Esophagus squamous epithelium (tissue), 5 donors: ENCODE data around the gene LRRTM3. TPM values are rescaled to one million over a fixed set of nuclear protein-coding genes. Genes with fewer than 3 reads are reported as not detected.
A peak's percentile ranks its signal among the peaks of the same experiment; 100 is the strongest.

Source experiments
- DNase-seq: peaks from one replicate; lab custom pipeline; 2025; lab: John Stamatoyannopoulos, UW
- H3K27ac ChIP-seq, 4 donors: fragments of 200-600 bp; sonication (generic); one replicate each; pipeline ENCODE4 v1.5.1; 2016 to 2019; ENCODE audit warnings: mild to moderate bottlenecking in 1 of 4
- H3K27me3 ChIP-seq, 4 donors: fragments of 200-600 bp; sonication (generic); 1 replicate in 3 of 4; 2 replicates in 1 of 4; pipeline versions ENCODE4 v1.5.1 to v1.6.0; 2017 to 2021; ENCODE audit warnings: antibody characterized with exemption in 1 of 4
- H3K36me3 ChIP-seq, 3 donors: fragments of 200-600 bp; sonication (generic); one replicate each; pipeline ENCODE4 v1.5.1; 2016 to 2019
- H3K4me1 ChIP-seq, 3 donors: fragments of 200-600 bp; sonication (generic); one replicate each; pipeline ENCODE4 v1.5.1; 2017 to 2019
- H3K4me3 ChIP-seq, 4 donors: fragments of 200-600 bp; sonication (generic); 1 replicate in 3 of 4; 2 replicates in 1 of 4; pipeline ENCODE4 v1.5.1; 2016 to 2019; ENCODE audit warnings: mild to moderate bottlenecking in 2 of 4, moderate library complexity in 1 of 4
- H3K9me3 ChIP-seq, 3 donors: fragments of 200-600 bp; sonication (generic); one replicate each; pipeline ENCODE4 v1.5.1; 2016 to 2019
- CTCF ChIP-seq, 6 experiments: fragments of 450-650 bp in 4 of 6; fragments of 200-600 bp in 2 of 6; sonication (generic) in 2 of 6; IDR thresholded peaks; one replicate each; pipeline ENCODE4 v1.5.1; 2016 to 2019; ENCODE audit warnings: antibody characterized with exemption in 6 of 6, mild to moderate bottlenecking in 4 of 6, moderate library complexity in 4 of 6
- POLR2A ChIP-seq, 4 donors: fragments of 450-650 bp; IDR thresholded peaks; one replicate each; pipeline ENCODE4 v1.6.1; 2017; ENCODE audit warnings: antibody characterized with exemption in 4 of 4, mild to moderate bottlenecking in 4 of 4, moderate library complexity in 3 of 4
- WGBS, 2 donors: methylation state at CpG; one replicate each; pipeline ENCODE4 v1.1.5; 2018; 5-methylcytosine and 5-hydroxymethylcytosine counted together
- intact Hi-C: fragments of 100-400 bp; cut with DNase I; formaldehyde crosslinking; loops from one replicate; pipeline ENCODE4 v1.15.0; 2022
- total RNA-seq, 4 donors: library from RNA; depleted of rRNA; stranded (reverse); fragments of >200 nt; gene quantifications; one replicate each; pipeline ENCODE4 v1.1.0, GENCODE V29; 2016
- donor health status: DM: yes; HTN: yes; CAD: no.

The LRRTM3 gene
- total RNA-seq, 4 donors from 2014 or later, result under 0.01 TPM; not detected in 3

GRCh38 chr10:66931340-66931948, 5.6 kb downstream of the LRRTM3 start:
- Histone ChIP-seq H3K36me3 (no peaks in the 10 kb centered on the region), H3K4me3 (no peak overlapping the region), H3K27me3 (peaks cover 0 to 48% (median 0%) of the 10 kb centered on the region in 4 donors), H3K9me3 (no peaks in the 10 kb centered on the region), H3K27ac (no peak overlapping the region), H3K4me1 (peaks cover 0 to under 1% (median 0%) of the 10 kb centered on the region in 3 donors)
- WGBS, 2 donors, result 30 to 32% methylated on average over 5 of the region's 5 CpGs
- TF ChIP-seq CTCF (IDR thresholded peaks at IDR 0.05) (peak in 5 of 6 experiments; percentile 44 to 74 (median 54)), POLR2A (IDR thresholded peaks at IDR 0.05) (no peak)
- DNase-seq, result no peak
- intact Hi-C loops, result no loop called here

GRCh38 chr10:66931949-66932343, 6.1 kb downstream of the LRRTM3 start:
- intact Hi-C loops, result no loop called here
- H3K27me3 ChIP-seq, result peaks cover 0 to 42% (median 0%) of the 10 kb centered on the region in 4 donors
- H3K27ac ChIP-seq, result no peak overlapping the region
- no peak for DNase-seq
- H3K36me3 ChIP-seq, result no peaks in the 10 kb centered on the region
- H3K4me3 ChIP-seq, result no peak overlapping the region
- no peaks in the 10 kb centered on the region for H3K9me3 ChIP-seq
- H3K4me1 ChIP-seq, result no peaks in the 10 kb centered on the region
- 33 to 38% methylated on average over 3 of the region's 3 CpGs for WGBS, 2 donors
- no peak for TF ChIP-seq POLR2A (IDR thresholded peaks at IDR 0.05)
- TF ChIP-seq CTCF (IDR thresholded peaks at IDR 0.05), result no peak

GRCh38 chr10:66934711-66935110, 8.9 kb downstream of the LRRTM3 start:
- no peak for DNase-seq
- Histone ChIP-seq H3K4me1 (no peaks in the 10 kb centered on the region), H3K4me3 (no peak overlapping the region), H3K27me3 (peaks cover 0 to 15% (median 0%) of the 10 kb centered on the region in 4 donors), H3K27ac (no peak overlapping the region), H3K36me3 (no peaks in the 10 kb centered on the region), H3K9me3 (no peaks in the 10 kb centered on the region)
- intact Hi-C loops, result no loop called here
- TF ChIP-seq POLR2A (IDR thresholded peaks at IDR 0.05) (no peak), CTCF (IDR thresholded peaks at IDR 0.05) (no peak)

- DNase-seq, result no peak
- H3K4me3 ChIP-seq, result no peak overlapping the region
- intact Hi-C loops, result no loop called here
- whole genome bisulfite sequencing, 2 donors, result 32% methylated on average over 3 of the region's 3 CpGs
- no peaks in the 10 kb centered on the region for H3K27me3 ChIP-seq
- H3K9me3 ChIP-seq, result no peaks in the 10 kb centered on the region
- no peaks in the 10 kb centered on the region for H3K4me1 ChIP-seq
- no peaks in the 10 kb centered on the region for H3K36me3 ChIP-seq
- TF ChIP-seq POLR2A (IDR thresholded peaks at IDR 0.05) (no peak), CTCF (IDR thresholded peaks at IDR 0.05) (no peak)
- no peak overlapping the region for H3K27ac ChIP-seq
These were observed 15.1 kb downstream of the LRRTM3 start for GRCh38 chr10:66940965-66941364.

GRCh38 chr10:66941491-66941890, 15.7 kb downstream of the LRRTM3 start:
- TF ChIP-seq POLR2A (IDR thresholded peaks at IDR 0.05), result no peak
- no peak for TF ChIP-seq CTCF (IDR thresholded peaks at IDR 0.05)
- Histone ChIP-seq H3K4me3 (no peak overlapping the region), H3K27me3 (no peaks in the 10 kb centered on the region), H3K4me1 (no peaks in the 10 kb centered on the region), H3K36me3 (no peaks in the 10 kb centered on the region), H3K27ac (no peak overlapping the region), H3K9me3 (no peaks in the 10 kb centered on the region)
- intact Hi-C loops, result no loop called here
- whole genome bisulfite sequencing, 2 donors, result 55 to 64% methylated on average over 5 of the region's 5 CpGs
- no peak for DNase-seq
